Measurements from ENCODE around the gene NUP93.

DNA sequence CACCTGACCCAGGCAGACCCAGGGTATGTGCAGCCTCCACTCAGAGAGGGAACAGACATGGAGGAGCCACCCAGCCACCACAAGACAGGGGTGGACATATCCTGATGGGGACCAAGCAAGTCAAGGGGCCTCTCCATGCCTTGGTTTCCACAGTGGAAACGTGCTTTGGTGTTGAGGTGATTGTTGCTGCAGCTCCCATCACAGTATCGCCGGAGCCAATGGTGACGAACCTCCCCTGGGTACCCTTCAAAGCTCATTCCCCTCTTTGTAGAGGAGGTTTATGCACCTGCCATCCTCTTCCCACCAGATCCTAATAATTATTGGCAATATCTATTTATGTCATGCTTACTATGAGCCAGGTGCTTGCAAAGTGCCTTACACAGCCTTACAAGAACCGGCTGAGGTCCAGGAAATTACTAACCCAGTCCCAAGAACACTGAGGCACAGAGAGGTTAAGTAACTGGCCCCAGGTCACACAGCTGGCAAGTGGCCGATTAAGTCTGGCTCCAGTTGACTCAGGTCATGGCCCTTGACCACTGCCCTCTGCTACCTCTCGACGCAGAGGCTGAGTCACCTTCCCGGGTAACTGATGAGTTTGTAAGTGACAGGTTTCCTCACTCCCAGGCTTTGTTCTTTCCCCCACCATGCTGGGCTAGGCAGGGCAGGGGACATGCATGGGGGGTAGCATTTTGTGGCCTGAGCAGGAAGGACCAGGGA lies 155.7 kb downstream of the NUP93 start:
- TF ChIP-seq, protein P1, sequence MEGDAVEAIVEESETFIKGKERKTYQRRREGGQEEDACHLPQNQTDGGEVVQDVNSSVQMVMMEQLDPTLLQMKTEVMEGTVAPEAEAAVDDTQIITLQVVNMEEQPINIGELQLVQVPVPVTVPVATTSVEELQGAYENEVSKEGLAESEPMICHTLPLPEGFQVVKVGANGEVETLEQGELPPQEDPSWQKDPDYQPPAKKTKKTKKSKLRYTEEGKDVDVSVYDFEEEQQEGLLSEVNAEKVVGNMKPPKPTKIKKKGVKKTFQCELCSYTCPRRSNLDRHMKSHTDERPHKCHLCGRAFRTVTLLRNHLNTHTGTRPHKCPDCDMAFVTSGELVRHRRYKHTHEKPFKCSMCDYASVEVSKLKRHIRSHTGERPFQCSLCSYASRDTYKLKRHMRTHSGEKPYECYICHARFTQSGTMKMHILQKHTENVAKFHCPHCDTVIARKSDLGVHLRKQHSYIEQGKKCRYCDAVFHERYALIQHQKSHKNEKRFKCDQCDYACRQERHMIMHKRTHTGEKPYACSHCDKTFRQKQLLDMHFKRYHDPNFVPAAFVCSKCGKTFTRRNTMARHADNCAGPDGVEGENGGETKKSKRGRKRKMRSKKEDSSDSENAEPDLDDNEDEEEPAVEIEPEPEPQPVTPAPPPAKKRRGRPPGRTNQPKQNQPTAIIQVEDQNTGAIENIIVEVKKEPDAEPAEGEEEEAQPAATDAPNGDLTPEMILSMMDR (conservative IDR thresholded peaks at IDR 0.05; ENCODE audit: low read length), result no peak
- TF ChIP-seq EZH2phosphoT487 (IDR thresholded peaks at IDR 0.05; ENCODE audit: borderline replicate concordance), result no peak

All from Loucy (cell line).